Transverse colon (tissue), 4 donors: ENCODE measurements around the gene PKP4. TPM values are rescaled to one million over a fixed set of nuclear protein-coding genes. Genes with fewer than 3 reads are reported as not detected.

ENCODE experiments used
- DNase-seq: peaks from one replicate; pipeline ENCODE4 v3.0.0-alpha.2; 2019
- H3K27ac ChIP-seq, 4 donors: fragments of 200-600 bp; sonication (generic); 2 replicates each; pipeline ENCODE4 v1.5.1; 2016 to 2018; ENCODE audit warnings: inconsistent platforms in 4 of 4
- H3K27me3 ChIP-seq: fragments of 200-600 bp; sonication (generic); 2 replicates; pipeline ENCODE4 v1.5.1; 2017; ENCODE audit warnings: inconsistent platforms
- H3K36me3 ChIP-seq, 4 donors: fragments of 200-600 bp; sonication (generic); 2 replicates each; pipeline ENCODE4 v1.5.1; 2017 to 2019; ENCODE audit warnings: inconsistent platforms in 4 of 4
- H3K4me1 ChIP-seq, 4 donors: fragments of 200-600 bp; sonication (generic); 2 replicates each; pipeline ENCODE4 v1.5.1; 2017 to 2020; ENCODE audit warnings: inconsistent platforms in 4 of 4
- H3K4me3 ChIP-seq, 4 donors: fragments of 200-600 bp; sonication (generic); 1 replicate in 1 of 4; 2 replicates in 3 of 4; pipeline versions ENCODE4 v1.5.1 to v1.6.1; 2017 to 2019; ENCODE audit warnings: inconsistent platforms in 4 of 4
- H3K9me3 ChIP-seq, 2 donors: fragments of 200-600 bp; sonication (generic); 2 replicates each; pipeline ENCODE4 v1.5.1; 2017 to 2019; ENCODE audit warnings: inconsistent platforms in 2 of 2
- CTCF ChIP-seq, 5 experiments: fragments of 200-600 bp in 3 of 5; fragments of 450-650 bp in 2 of 5; sonication (generic) in 3 of 5; IDR thresholded peaks; 1 replicate in 2 of 5; 2 replicates in 3 of 5; pipeline ENCODE4 v1.5.1; 2016 to 2017; ENCODE audit warnings: antibody characterized with exemption in 5 of 5, inconsistent platforms in 3 of 5, mild to moderate bottlenecking in 2 of 5, moderate library complexity in 1 of 5
- EP300 ChIP-seq: sonication (generic); formaldehyde crosslinking; IDR thresholded peaks from one replicate; pipeline ENCODE4 v1.6.1; 2017; ENCODE audit warnings: antibody characterized with exemption, low read depth
- POLR2A ChIP-seq: fragments of 450-650 bp; IDR thresholded peaks from one replicate; pipeline ENCODE4 v1.6.1; 2016; ENCODE audit warnings: antibody characterized with exemption, mild to moderate bottlenecking, moderate library complexity
- POLR2AphosphoS5 ChIP-seq, 3 donors: sonication (generic); formaldehyde crosslinking; IDR thresholded peaks; one replicate each; pipeline ENCODE4 v1.6.1; 2016; ENCODE audit warnings: antibody characterized with exemption in 3 of 3
- WGBS, 2 donors: methylation state at CpG; one replicate each; pipeline ENCODE4 v1.1.5; 2018; ENCODE audit warnings: low coverage in 1 of 2; 5-methylcytosine and 5-hydroxymethylcytosine counted together
- in situ Hi-C, 4 donors: fragments of 200-750 bp; cut with MboI; loops; one replicate each; pipeline versions ENCODE4 v1.15.0 to v1.15.1; 2017; ENCODE audit warnings: low sequenced_read_pairs in 3 of 4, low pct_ligation_motif_present in 1 of 4, low pct_unique_long_range_greater_than_20kb in 1 of 4
- intact Hi-C: fragments of 100-400 bp; cut with DNase I; formaldehyde crosslinking; loops from one replicate; pipeline ENCODE4 v1.15.1; 2023; ENCODE audit warnings: low total_unique reads
- total RNA-seq, 4 donors: library from RNA; depleted of rRNA; stranded (reverse); fragments of >200 nt; gene quantifications; one replicate each; pipeline ENCODE4 v1.1.0, GENCODE V29; 2016

Gene PKP4
- total RNA-seq, 4 donors from 2014 or later, result 28.1 to 70.3 (median 58.3) TPM

GRCh38 chr2:158633261-158633660 is 176.5 kb downstream of the PKP4 start:
- Histone ChIP-seq H3K27me3 (no peaks in the 10 kb centered on the region), H3K9me3 (no peaks in the 10 kb centered on the region), H3K4me1 (no peaks in the 10 kb centered on the region), H3K36me3 (peaks cover 0 to 3% (median 0%) of the 10 kb centered on the region in 4 donors), H3K27ac (no peak overlapping the region), H3K4me3 (no peak overlapping the region)
- in situ Hi-C loops (no loop called here), intact Hi-C loops (no loop called here)
- DNase-seq, result no peak
- TF ChIP-seq CTCF (IDR thresholded peaks at IDR 0.05) (no peak), POLR2A (no peak), POLR2AphosphoS5 (IDR thresholded peaks at IDR 0.05) (no peak), EP300 (no peak)
- 94 to 95% methylated on average over 2 of the region's 2 CpGs for WGBS, 2 donors

GRCh38 chr2:158634627-158635026 is 177.9 kb downstream of the PKP4 start:
- intact Hi-C loops, result loop anchor here (5.0 kb wide), 1 partner anchor 177 kb away; the partner anchor contains the start of genes CCDC148 and PKP4
- H3K9me3 ChIP-seq, result no peaks in the 10 kb centered on the region

GRCh38 chr2:158635961-158636601 is 179.3 kb downstream of the PKP4 start:
- intact Hi-C loops (loop anchor here (5.0 kb wide), 1 partner anchor 179 kb away; the partner anchor contains the start of genes CCDC148 and PKP4), in situ Hi-C loops (no loop called here)
- H3K27ac ChIP-seq, result no peak overlapping the region
- 74 to 76% methylated on average over 3 of the region's 3 CpGs for whole genome bisulfite sequencing, 2 donors
- no peak for DNase-seq
- H3K36me3 ChIP-seq, result peaks cover 0 to 3% (median 0%) of the 10 kb centered on the region in 4 donors
- no peak overlapping the region for H3K4me3 ChIP-seq
- no peaks in the 10 kb centered on the region for H3K4me1 ChIP-seq
- H3K27me3 ChIP-seq, result no peaks in the 10 kb centered on the region
- H3K9me3 ChIP-seq, result no peaks in the 10 kb centered on the region
- TF ChIP-seq CTCF (IDR thresholded peaks at IDR 0.05) (no peak), EP300 (no peak), POLR2AphosphoS5 (IDR thresholded peaks at IDR 0.05) (no peak), POLR2A (no peak)

More at GRCh38 chr2:158634627-158635026, 177.9 kb downstream of the PKP4 start:
- H3K27ac ChIP-seq, result no peak overlapping the region
- no peaks in the 10 kb centered on the region for H3K27me3 ChIP-seq
- WGBS, 2 donors, result 91 to 95% methylated on average over 5 of the region's 5 CpGs
- no peak for TF ChIP-seq POLR2AphosphoS5 (IDR thresholded peaks at IDR 0.05)
- TF ChIP-seq POLR2A, result no peak
- TF ChIP-seq EP300, result no peak
- no peak for TF ChIP-seq CTCF (IDR thresholded peaks at IDR 0.05)
- no peaks in the 10 kb centered on the region for H3K4me1 ChIP-seq
- in situ Hi-C loops, result no loop called here
- no peak for DNase-seq
- H3K36me3 ChIP-seq, result peaks cover 0 to 3% (median 0%) of the 10 kb centered on the region in 4 donors
- no peak overlapping the region for H3K4me3 ChIP-seq

- no peak for DNase-seq
- no peaks in the 10 kb centered on the region for H3K4me1 ChIP-seq
- in situ Hi-C loops (no loop called here), intact Hi-C loops (loop anchor here (5.0 kb wide), 1 partner anchor 180 kb away; the partner anchor contains the start of genes CCDC148 and PKP4)
- no peaks in the 10 kb centered on the region for H3K27me3 ChIP-seq
- no peak overlapping the region for H3K27ac ChIP-seq
- no peaks in the 10 kb centered on the region for H3K9me3 ChIP-seq
- 86 to 87% methylated on average over 6 to 7 of the region's 7 CpGs for WGBS, 2 donors
- no peak overlapping the region for H3K4me3 ChIP-seq
- TF ChIP-seq CTCF (IDR thresholded peaks at IDR 0.05), result no peak
- no peak for TF ChIP-seq POLR2AphosphoS5 (IDR thresholded peaks at IDR 0.05)
- no peak for TF ChIP-seq POLR2A
- TF ChIP-seq EP300, result no peak
- H3K36me3 ChIP-seq, result peaks cover 0 to 3% (median 0%) of the 10 kb centered on the region in 4 donors
Measured at GRCh38 chr2:158637357-158637756, 180.6 kb downstream of the PKP4 start.
